A673 (cell line): ENCODE results near the gene KCNAB2.

ENCODE experiments used
- EZH2 ChIP-seq: fragments of 200-600 bp; sonication (generic); IDR thresholded peaks from 2 replicates; pipeline ENCODE4 v1.6.1; 2017; ENCODE audit warnings: borderline replicate concordance, low read depth, mild to moderate bottlenecking, mixed read lengths, antibody characterized with exemption, low read length; ENCODE audit not compliant: poor library complexity, severe bottlenecking
- TF ChIP-seq, protein P1 (sequence below): fragments of 300-800, 200-600 bp; sonication (generic); conservative IDR thresholded peaks from 2 replicates; pipeline ENCODE4 v1.5.1; 2017; ENCODE audit warnings: low read depth, mild to moderate bottlenecking, antibody characterized with exemption, low read length, moderate library complexity, mixed read lengths

DNA sequence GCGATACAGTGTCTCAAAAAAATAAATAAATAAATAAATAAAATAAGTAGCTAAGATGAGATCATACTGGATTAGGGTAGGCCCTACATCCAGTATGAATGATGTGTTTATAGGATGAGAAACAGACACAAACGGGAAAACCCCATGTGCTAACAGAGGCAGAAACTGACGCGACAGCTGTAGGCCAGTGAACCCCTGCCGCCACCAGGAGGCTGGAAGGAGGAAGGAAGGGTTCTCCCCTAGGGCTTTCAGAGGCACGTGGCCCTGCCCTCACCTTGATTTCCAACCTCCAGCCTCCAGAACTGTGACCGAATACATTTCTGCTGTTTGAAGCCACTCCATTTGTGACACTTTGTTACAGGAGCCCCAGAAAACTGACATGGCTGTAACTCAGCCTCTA lies 95.9 kb downstream of the KCNAB2 start:
- TF ChIP-seq, protein P1, sequence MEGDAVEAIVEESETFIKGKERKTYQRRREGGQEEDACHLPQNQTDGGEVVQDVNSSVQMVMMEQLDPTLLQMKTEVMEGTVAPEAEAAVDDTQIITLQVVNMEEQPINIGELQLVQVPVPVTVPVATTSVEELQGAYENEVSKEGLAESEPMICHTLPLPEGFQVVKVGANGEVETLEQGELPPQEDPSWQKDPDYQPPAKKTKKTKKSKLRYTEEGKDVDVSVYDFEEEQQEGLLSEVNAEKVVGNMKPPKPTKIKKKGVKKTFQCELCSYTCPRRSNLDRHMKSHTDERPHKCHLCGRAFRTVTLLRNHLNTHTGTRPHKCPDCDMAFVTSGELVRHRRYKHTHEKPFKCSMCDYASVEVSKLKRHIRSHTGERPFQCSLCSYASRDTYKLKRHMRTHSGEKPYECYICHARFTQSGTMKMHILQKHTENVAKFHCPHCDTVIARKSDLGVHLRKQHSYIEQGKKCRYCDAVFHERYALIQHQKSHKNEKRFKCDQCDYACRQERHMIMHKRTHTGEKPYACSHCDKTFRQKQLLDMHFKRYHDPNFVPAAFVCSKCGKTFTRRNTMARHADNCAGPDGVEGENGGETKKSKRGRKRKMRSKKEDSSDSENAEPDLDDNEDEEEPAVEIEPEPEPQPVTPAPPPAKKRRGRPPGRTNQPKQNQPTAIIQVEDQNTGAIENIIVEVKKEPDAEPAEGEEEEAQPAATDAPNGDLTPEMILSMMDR: no peak
- no peak for TF ChIP-seq EZH2
